Measurements from ENCODE around the gene ZC3H18. TPM values are rescaled to one million over a fixed set of nuclear protein-coding genes. Genes with fewer than 3 reads are reported as not detected.
"Not testable (repeated sequence)": the region's sequence is repeated elsewhere in the genome, so short reads cannot be mapped to it uniquely, and the experiment has no call there.

Gene ZC3H18
- total RNA-seq, 2 donors from 2014 or later = 23.2 to 29.1 TPM

DNA sequence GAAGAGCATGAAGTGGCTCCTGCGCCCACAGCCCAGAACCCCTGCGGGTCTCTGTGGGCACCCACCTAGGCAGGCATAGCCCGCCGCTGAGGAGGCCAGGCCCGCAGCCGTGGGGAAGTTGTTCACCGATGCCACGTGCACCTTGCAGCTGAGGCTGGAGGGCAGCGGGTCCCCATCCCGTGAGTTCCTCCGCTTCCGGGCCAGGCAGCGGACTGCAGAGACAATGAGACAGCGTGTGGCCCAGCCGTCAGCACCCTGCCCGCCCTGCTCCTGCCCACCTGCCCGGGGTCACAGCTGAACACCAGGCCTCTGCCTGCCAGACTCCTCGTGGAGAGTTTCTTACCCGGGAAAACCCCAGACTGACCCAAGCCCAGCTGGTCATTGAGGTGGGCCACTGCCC lies 87.2 kb downstream of the ZC3H18 start:
- no peak for DNase-seq (ENCODE audit: low spot score)
- intact Hi-C loops (cut with DNase I) = no loop called here

GRCh38 chr16:88658714-88659113 lies 88.5 kb downstream of the ZC3H18 start:
- intact Hi-C loops (cut with DNase I) = no loop called here
- no peak for DNase-seq (ENCODE audit: low spot score)

DNA sequence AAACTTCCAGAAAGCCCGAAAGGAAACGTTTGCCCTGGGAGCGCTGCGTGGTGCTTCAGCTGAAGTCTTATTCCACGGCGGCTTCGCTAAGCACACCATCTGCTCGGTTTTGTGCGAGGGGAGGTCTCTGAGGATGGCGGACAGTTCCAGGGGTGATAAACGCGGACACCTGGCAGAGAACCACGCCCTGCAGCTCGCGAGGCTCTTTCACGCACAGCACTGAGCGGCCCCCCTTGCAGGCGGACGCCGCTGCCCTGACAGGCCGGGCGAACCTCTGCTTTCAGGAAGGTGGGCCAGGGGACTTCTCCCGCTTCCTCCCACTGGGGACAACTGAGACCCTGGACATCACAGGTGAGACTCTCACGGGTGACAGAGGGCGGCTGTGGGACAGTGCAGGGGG lies 89.0 kb downstream of the ZC3H18 start:
- DNase-seq (ENCODE audit: low spot score) = no peak
- intact Hi-C loops (cut with DNase I) = no loop called here

DNA sequence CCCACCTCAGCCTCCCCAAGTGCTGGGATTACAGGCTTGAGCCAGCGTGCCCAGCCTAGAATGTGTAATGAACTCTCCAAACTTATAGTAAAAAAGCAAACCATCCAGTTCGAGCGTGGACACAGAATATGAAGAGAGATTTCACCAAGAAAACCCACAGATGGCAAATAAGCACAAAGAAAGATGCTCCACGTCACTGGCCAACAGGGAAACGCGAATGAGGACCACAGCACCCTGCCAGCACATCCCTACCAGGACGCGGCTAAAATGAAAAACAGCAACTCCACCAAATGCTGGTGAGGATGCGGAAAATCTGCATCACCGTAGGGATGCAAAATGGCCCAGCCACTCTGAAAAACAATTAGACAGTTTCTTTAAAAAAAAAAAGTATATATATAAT lies 91.3 kb downstream of the ZC3H18 start:
- DNase-seq (ENCODE audit: low spot score) = no peak
- intact Hi-C loops (cut with DNase I) = no loop called here

- intact Hi-C loops (cut with DNase I) = no loop called here
- peak; percentile 78 for DNase-seq (ENCODE audit: low spot score)
Observed at GRCh38 chr16:88662222-88662842, 92.1 kb downstream of the ZC3H18 start.

DNA sequence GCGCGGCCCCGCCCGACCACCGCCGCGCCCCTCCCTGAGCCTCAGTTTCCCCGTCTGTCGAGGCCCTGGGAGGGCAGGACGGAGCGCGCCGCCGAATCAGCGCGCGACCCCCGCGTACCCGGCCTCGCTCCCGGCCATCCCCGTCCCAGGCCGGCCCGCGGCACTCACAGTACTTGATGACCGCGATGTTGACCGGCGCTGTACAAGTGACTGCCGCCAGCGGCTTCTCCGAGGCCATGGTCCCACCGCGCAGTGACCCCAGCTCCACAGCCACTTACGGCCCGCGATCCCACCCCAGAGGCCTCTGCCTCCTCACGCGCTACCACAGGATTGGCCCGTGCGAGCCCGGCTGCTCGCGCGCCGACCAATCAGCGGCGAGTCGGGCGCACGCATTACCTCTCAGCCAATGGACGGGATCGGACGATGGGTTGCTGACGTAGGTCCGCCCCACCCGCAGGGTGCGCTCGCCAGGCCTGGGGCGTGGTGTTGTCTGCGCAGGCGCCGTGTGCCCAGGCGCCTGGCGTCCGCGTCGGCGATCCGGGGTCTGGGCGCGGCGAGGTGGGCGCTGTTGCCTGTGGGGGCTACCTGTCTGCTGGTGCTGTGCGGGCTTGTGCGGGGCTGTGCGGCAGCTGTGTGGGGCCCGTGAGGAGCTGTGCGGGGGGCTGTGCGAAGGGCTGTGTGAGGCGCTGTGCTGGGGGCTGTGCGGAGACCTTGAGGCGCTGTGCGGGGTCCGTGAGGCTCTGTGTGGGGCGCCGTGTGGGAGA lies 92.8 kb downstream of the ZC3H18 start, which contains the start of gene MVD:
MVD (minus strand) TSS at position 249 of the 764 bp plus-strand sequence; CDS start at position 238, 11 bp downstream.
- intact Hi-C loops (cut with DNase I) = no loop called here
- DNase-seq (ENCODE audit: low spot score) = peak; percentile 99

- intact Hi-C loops (cut with DNase I) = no loop called here
- no peak for DNase-seq (ENCODE audit: low spot score)
Observed at GRCh38 chr16:88665148-88665547, 94.9 kb downstream of the ZC3H18 start.

- DNase-seq (ENCODE audit: low spot score) = no peak
- intact Hi-C loops (cut with DNase I) = no loop called here
Observed at GRCh38 chr16:88665570-88665969, 95.4 kb downstream of the ZC3H18 start.

DNA sequence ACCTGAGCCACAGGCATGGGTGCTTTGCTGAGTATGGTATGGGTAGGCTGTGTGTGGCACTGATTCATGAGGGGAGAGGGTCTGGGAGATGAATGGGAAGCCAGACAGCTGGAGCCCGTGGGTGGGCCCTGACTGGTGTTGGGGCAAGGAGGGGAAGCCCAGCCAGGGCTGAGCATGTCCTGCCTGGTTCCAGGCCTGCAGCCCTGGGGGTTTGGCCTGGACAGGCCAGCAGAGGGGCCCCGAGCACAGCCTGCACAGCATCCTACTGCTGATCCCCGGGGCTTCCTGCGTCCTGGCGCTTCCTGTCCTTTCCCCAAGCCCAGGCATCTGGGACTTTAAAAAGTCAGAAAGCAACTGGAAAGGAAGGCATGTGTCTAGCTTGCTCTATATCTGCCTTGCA lies 97.3 kb downstream of the ZC3H18 start:
- no peak for DNase-seq (ENCODE audit: low spot score)
- intact Hi-C loops (cut with DNase I) = no loop called here

DNA sequence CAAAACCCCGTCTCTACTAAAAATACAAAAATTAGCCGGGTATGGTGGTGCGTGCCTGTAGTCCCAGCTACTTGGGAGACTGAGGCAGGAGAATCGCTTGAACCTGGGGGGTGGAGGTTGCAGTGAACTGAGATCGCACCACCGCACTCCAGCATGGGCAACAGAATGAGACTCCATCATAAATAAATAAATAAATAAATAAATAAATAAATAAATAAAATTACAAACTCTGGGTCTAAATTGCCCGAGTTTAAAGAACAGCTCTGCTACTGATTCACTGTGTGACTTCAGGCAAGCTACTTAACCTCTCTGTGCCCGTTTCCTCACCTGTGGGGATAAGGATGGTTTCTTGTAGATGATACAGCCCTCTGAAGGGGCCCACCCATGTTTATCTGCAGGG lies 99.3 kb downstream of the ZC3H18 start:
- DNase-seq (ENCODE audit: low spot score); intact Hi-C loops (cut with DNase I): not testable (repeated sequence)

- intact Hi-C loops (cut with DNase I) = no loop called here
- no peak for DNase-seq (ENCODE audit: low spot score)
Observed at GRCh38 chr16:88669980-88670379, 99.8 kb downstream of the ZC3H18 start.

GRCh38 chr16:88671806-88672205 lies 101.6 kb downstream of the ZC3H18 start:
- intact Hi-C loops (cut with DNase I) = no loop called here
- DNase-seq (ENCODE audit: low spot score) = no peak

DNA sequence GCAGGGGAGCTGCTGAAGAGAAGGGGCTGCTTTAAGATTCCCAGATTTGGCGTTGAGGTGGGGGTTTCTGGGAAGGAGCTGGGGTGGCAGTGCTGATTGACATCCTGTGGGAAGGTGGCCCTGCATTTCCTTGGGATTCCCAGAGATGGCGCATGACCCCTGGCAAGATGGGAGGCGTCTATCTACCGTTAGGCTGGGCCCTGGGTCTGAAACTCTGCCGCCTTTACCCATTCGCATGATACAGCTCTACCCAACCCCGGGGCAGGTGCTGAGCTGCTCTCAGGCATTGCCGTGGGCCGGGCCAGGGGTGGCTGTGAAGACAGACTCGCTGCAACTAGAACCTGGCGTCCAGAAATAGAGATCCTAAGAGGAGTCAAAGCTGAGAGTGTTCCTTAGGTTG lies 102.6 kb downstream of the ZC3H18 start:
- intact Hi-C loops (cut with DNase I) = no loop called here
- DNase-seq (ENCODE audit: low spot score) = no peak

DNA sequence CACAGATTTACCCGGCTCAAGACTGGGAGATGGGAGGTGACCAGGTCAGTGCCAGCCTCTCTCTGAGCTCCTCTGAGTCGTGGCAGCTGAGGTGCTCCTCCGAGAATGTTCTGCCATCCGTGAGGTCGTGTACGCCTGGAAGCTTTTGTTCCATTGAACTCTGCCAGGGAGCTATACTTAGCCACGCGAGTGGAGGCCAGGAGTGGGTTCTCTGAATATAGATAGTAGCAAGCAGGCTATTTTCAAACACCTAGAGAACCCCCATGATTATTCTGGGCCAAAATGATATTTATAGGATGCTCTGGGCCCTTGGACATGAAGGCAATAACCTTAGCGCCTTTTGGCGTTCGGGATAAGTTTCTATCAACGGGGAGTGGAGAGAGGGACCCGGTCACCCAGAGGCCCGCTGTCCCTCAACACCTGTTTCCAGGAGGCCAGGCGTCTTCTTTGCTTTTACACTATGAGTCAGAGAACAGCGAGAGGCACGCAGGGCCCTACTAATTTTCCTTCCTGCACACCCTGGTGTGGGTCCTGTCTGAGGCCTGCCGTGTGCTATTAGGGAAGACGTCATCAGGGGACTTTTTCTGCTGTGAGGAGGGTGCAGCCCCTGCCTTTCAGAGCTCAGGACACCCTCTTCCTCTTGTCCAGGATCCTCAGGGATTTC lies 103.6 kb downstream of the ZC3H18 start:
- intact Hi-C loops (cut with DNase I) = no loop called here
- no peak for DNase-seq (ENCODE audit: low spot score)

GRCh38 chr16:88676502-88677242 lies 106.5 kb downstream of the ZC3H18 start:
- intact Hi-C loops (cut with DNase I) = no loop called here
- peak; percentile 72 for DNase-seq (ENCODE audit: low spot score)

DNA sequence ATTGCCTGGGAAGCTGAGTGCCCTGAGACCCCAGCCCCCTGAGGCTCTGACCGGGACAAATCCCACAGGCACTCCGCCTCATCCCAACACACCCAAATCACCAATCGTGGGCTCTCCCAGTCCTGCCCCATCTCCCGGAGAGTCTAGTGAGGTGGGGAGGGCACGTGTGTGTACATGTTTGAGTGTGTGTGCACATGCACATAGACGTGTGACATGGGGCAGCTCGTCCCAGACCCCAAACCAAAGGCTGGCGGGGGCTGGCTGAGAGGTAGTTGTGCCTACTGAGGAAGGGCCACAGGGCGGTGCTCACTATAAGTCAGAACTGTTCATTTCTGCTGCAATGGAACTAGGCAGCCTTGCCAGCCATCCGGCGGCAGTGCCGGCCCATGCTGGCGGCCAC lies 107.5 kb downstream of the ZC3H18 start:
- intact Hi-C loops (cut with DNase I) = no loop called here
- DNase-seq (ENCODE audit: low spot score) = no peak

- DNase-seq (ENCODE audit: low spot score) = peak; percentile 80
- intact Hi-C loops (cut with DNase I) = no loop called here
Observed at GRCh38 chr16:88678224-88678979, 108.2 kb downstream of the ZC3H18 start.

- DNase-seq (ENCODE audit: low spot score) = no peak
- intact Hi-C loops (cut with DNase I) = no loop called here
Observed at GRCh38 chr16:88680554-88681083, 110.4 kb downstream of the ZC3H18 start.

Measured in posterior vena cava (tissue), 2 donors.